ENCODE data around the gene PGAP3.

The PGAP3 gene

GRCh38 chr17:39633570-39634183 is 54.2 kb downstream of the PGAP3 start:
- no peak for DNase-seq

DNA sequence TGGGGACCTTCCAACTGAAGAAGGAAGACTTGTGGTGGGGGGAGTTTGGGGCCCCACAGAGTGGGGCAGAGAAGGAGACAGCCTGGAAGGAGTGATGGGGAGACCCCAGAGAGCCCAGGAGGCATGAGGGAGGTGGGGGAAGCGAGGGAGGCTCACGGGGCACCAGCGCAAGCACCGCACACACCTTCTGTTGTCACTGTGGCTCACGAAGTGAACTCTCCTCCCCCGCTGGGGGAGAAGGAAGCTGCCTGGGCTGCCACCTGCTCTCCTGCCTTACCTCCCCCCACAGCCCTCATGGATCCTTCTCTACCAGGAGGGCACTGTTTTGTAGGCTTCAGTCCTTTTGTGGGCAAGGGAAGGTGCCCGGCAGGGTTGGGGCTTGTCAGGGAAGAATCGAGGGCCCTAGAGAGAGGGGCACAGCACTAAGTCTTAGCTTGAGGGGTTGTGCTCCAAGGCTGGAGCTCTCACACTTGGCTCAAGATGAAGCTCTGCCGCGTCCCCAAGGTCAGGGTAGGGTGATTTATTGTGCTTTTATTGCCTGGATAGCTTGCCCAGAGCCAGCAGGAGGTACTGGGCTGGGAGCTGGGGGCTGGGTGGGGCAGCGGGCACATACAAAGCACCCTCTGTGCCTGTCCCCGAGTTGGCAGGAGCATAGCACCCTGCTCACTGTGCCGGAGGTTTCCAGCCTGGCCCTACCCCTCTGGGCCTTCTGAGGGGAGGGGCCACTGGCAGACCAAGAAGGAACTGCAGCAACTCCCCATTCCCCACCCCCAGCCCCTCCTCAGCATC is 55.5 kb downstream of the PGAP3 start:
- no peak for DNase-seq

DNA sequence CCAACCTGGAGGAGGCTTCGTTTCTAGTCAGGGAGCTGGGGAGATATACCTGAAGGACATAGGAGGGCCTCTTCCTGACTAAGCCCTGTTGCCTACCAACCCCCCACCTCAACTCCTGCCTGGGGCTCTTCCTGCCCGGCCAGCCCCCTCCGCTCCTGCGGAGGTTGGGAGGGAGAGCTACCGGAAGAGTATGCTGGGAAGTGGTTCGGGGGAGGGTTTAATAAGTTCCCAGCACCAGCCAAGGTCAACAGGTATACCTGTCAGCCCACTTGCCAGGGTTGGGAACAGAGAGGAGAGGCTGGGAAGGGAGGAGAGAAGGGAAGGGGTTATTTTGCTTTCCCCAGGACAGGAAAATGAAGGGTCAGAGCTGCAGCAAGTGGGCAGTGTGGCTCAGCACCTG is 56.5 kb downstream of the PGAP3 start:
- DNase-seq, result no peak

DNA sequence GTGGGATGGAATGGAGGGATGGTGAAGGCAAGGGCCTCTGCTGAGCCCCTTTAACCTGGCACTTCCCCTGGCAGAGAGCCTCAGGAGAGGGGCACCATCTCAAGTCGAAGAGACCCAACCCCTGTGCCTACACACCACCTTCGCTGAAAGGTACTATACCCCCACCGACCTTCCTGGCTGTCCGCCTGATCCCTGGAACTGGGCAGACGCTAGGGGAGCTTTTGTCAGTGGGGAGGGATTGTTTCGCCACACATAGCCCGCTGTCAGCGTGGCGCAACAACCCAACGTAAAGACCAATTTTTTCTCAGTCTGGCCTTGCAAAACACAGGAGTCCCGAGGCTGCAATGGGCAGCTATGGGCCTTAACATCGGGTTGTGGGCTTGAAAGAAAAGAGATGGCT is 58.0 kb downstream of the PGAP3 start:
- DNase-seq, result no peak

DNA sequence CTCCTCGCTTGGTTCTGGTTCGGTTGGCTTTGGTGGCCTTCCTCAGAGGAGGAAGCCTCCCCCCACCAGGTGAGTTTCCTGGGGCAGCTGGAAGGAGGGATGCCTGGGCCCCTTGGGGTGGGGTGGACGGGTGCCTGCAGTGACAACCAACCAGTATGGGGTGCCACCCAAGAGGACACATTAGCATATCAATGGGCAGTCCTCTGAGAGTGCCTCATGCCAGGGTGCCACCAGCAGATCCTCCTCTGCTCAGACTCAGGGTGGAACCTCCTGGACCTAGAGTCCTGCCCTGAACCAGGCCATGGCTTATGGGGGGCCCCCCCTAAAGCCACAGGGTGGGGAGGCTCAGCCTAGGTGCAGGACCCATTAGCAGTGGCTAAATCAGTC is 58.4 kb downstream of the PGAP3 start:
- DNase-seq, result no peak

DNA sequence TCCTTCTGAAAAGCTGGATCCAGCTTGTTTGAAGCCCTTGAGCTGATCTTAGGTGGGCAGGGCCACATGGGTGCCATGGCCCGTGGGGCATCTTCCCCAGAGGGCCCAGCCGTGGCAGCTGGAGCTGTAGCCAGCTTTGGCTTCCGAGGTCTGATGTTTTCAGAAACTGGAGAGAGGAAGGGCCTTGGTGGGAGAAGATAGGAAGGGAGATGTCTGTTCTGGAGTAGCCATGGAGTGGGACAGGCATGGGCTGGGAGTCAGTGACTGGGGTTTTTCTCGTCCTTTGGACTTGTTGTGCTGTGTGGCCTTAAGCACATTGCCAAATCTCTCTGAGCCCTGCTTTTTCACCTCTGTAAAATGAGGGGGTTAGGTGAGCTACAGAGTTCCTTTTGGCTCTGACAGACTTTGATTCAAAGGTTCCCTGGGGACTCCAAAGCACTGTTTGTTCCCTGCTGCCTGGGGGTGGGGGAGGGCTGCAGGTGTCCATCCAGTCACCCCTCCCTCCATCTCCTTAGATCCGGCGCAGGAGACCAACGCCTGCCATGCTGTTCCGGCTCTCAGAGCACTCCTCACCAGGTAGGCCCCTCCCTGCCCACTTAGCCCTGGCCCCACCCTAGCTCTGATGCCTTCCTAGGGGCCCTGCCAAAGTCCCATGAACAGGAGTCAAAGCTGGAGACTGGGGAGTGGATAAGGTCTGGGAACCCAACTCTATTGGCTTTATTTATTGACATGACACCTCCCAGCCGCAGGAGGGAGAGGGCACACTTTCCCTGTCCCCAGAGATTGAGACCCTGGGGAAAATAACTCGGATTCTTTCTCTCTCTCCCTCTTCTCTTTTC is 59.0 kb downstream of the PGAP3 start:
- no peak for DNase-seq

DNA sequence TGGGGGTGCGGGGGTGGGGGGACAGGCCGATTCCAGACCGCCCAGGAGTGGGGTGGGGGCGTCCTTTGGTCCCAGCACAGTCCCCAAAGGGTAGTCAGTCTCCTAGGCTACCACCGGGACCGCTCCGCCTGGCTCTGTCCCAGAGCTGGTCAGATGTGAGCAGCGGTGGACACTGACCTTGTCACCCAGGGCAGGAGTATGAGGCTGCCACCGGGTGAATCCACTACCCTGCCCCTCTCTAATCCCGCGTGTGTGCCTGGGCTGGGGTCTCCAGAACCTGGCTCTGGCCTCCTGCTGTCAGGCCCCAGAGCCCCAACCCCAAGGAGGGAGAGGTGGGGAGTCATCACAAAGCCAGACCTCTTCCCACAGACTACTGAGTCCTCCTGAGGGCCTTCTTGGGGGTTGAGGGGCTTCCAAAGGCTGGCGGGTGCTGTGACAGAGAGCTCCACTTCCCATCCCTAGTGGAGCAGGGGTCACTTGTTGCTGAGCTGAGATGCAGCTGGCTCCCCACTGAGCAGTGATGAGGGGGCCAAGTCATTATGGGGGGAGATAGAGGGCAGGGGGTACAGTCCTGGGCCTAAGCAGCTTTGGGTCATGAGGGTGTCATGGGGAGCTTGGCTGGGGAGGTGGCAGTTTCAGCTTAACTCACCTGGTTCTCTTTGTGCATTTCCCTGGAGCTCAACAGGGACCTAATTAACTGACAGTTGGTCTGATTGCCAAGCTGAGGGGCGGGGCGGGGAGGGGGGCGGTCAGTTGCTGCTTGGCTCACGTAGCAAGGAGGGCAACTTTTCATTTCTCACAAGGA is 59.9 kb downstream of the PGAP3 start:
- DNase-seq, result no peak

GRCh38 chr17:39627047-39627711 is 60.7 kb downstream of the PGAP3 start:
- no peak for DNase-seq

DNA sequence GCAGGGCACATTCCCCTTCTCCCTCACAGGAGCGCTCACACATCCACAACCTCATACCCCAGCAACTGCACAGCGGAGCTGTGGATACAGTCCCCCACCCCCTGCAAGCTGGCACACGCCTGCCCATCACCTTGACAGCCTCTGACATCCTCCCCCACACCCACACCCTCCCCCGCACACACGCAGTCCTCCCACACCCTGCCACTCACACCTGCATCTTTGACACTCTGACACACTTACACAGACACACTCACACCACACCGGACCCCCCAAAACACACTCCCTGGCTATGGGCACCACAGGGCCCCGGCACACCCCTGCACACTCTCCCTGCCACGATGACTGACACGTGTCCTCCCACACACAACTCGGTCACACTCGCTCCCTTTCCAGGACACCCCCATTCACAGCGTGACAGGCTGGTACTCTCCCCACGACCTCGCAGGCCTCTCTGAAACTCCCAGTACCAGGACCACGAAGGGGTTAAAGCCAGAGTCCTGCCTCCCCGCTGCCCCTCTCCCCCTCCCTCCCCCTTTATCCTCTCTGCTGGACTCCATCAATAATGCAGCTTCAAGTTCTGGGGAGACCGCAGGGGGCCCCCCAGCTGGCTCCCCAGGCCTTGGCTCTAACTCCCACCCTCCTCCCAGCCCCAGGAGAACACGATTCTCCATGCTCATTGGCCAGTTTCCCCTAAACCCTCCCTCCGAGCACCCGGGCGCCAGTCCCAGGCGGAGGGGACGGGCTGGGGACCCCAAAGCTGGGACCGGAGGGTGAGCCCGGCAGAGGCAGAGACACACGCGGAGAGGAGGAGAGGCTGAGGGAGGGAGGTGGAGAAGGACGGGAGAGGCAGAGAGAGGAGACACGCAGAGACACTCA is 61.4 kb downstream of the PGAP3 start, which contains the start of gene PPP1R1B:
TSS of gene PPP1R1B (plus strand) at position 782 of the 876 bp plus-strand sequence. CDS start 441 bp downstream, outside the sequence.
- no peak for DNase-seq

DNA sequence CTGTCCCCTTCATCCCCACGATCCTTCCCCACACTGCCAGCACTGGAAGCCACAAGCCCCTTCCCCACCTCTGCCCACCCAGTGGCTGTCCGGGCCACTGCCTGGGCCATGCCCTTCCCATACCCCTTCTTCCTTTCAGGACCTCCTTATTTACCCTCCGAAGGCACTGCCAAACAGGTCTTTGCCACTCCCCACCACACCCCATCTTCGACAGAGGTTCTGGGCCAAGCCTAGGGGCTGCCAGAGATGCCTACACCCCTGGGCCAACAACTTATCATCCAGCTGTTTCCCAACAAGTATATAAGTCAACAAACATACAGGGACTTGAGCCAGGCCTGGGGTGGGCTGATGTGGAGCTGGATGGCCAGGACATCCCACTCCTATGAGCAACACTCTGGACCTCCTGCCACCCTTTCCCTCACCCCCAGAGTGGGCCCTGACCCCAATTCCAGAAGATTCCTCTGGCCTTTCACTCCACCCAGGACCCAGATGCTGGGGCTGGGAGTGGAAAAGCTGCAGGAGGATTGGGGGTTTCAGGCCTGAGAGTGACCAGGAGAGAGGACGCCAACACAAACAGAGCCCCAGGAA is 62.6 kb downstream of the PGAP3 start:
- DNase-seq, result no peak

GRCh38 chr17:39624313-39624712 is 63.5 kb downstream of the PGAP3 start:
- no peak for DNase-seq

- DNase-seq, result peak; percentile 93
Observed at GRCh38 chr17:39623356-39623950, 64.4 kb downstream of the PGAP3 start.

- DNase-seq, result peak; percentile 51
Observed at GRCh38 chr17:39622380-39623006, 65.4 kb downstream of the PGAP3 start.

GRCh38 chr17:39621523-39622379 is 66.1 kb downstream of the PGAP3 start:
- peak; percentile 94 for DNase-seq

Data from activated CD4-positive, CD25-positive, alpha-beta regulatory T cell treated with anti-CD3 and anti-CD28 coated beads, Interleukin-2, amount 50 U/mL, for 72 hours (primary cell).